HEK293 (cell line): Measurements from ENCODE around the gene SMARCA2.

Experiments
- CTCF ChIP-seq: fragments of 450-650 bp; formaldehyde crosslinking; IDR thresholded peaks from 2 replicates; pipeline ENCODE4 v1.5.1; 2016; ENCODE audit warnings: missing biosample characterization, missing genetic modification characterization
- REST ChIP-seq: fragments of 450-650 bp; formaldehyde crosslinking; IDR thresholded peaks from 2 replicates; pipeline ENCODE4 v1.5.1; 2016; ENCODE audit warnings: missing biosample characterization, missing genetic modification characterization
- ZBTB49 ChIP-seq: fragments of 450-650 bp; formaldehyde crosslinking; IDR thresholded peaks from 2 replicates; pipeline ENCODE4 v1.5.1; 2016; ENCODE audit warnings: missing biosample characterization, missing genetic modification characterization, low read depth
- ZNF394 ChIP-seq: fragments of 450-650 bp; formaldehyde crosslinking; IDR thresholded peaks from 2 replicates; pipeline ENCODE4 v1.5.1; 2016; ENCODE audit warnings: missing biosample characterization, missing genetic modification characterization, mild to moderate bottlenecking, moderate library complexity, borderline replicate concordance
- ZNF513 ChIP-seq: fragments of 450-650 bp; IDR thresholded peaks from 2 replicates; pipeline ENCODE4 v1.5.1; 2018; ENCODE audit warnings: missing biosample characterization, missing genetic modification characterization
- ZNF561 ChIP-seq: fragments of 450-650 bp; IDR thresholded peaks from 2 replicates; pipeline ENCODE4 v1.5.1; 2018; ENCODE audit warnings: missing biosample characterization, missing genetic modification characterization, borderline replicate concordance
- ZNF776 ChIP-seq: fragments of 450-650 bp; formaldehyde crosslinking; IDR thresholded peaks from 2 replicates; pipeline ENCODE4 v1.5.0; 2017; ENCODE audit warnings: missing biosample characterization, missing genetic modification characterization, borderline replicate concordance

- TF ChIP-seq CTCF (tag by site-specific recombination), result no peak
- no peak for TF ChIP-seq ZNF394 (tag by site-specific recombination)
- no peak for TF ChIP-seq ZNF513 (tag by site-specific recombination)
- no peak for TF ChIP-seq REST
- TF ChIP-seq ZNF776 (tag by site-specific recombination), result no peak
- no peak for TF ChIP-seq ZBTB49 (tag by site-specific recombination)
- no peak for TF ChIP-seq ZNF561 (tag by site-specific recombination)
These were observed 100.9 kb downstream of the SMARCA2 start for GRCh38 chr9:2116073-2116472.
